PC-9 (cell line): ENCODE measurements around the gene CLECL1. TPM values are rescaled to one million over a fixed set of nuclear protein-coding genes. Genes with fewer than 3 reads are reported as not detected.

Source experiments
- BruUV-seq: library from RNA; stranded (reverse); fragments of 400-500 nt; replicated peaks from 2 replicates; lab custom pipeline; 2021; lab: Mats Ljungman, UMichigan
- CTCF ChIA-PET: fragments of 300-600 bp; sonication (Branson Sonifier 250); formaldehyde crosslinking; loops from one replicate; lab custom pipeline; 2022; ENCODE audit warnings: antibody characterized with exemption; lab: Charles Lee
- POLR2A ChIA-PET: fragments of 300-600 bp; sonication (Branson Sonifier 250); formaldehyde crosslinking; loops from one replicate; lab custom pipeline; 2022; ENCODE audit warnings: antibody characterized with exemption; ENCODE audit not compliant: unreplicated experiment; lab: Charles Lee
- DNase-seq, 2 experiments: peaks; one replicate each; pipeline versions ENCODE4 v3.0.0 to v3.0.0-alpha.2; 2015 to 2022; ENCODE audit warnings: mixed read lengths in 1 of 2
- H2AFZ ChIP-seq: fragments of 200-600 bp; sonication (generic); 2 replicates; pipeline ENCODE4 v1.8.1; 2017; ENCODE audit warnings: antibody characterized with exemption
- H3F3A ChIP-seq: fragments of 200-600 bp; sonication (generic); 2 replicates; pipeline ENCODE4 v1.8.1; 2017; ENCODE audit warnings: antibody characterized with exemption, mild to moderate bottlenecking, low read depth; ENCODE audit not compliant: insufficient read depth
- H3K27ac ChIP-seq: fragments of 200-600 bp; sonication (generic); 2 replicates; pipeline ENCODE4 v1.6.1; 2016; ENCODE audit warnings: mixed run types
- H3K27me3 ChIP-seq: fragments of 200-600 bp; sonication (generic); 2 replicates; pipeline ENCODE4 v1.6.1; 2016; ENCODE audit warnings: low read depth, mixed run types; ENCODE audit not compliant: insufficient read depth
- H3K36me3 ChIP-seq: fragments of 200-600 bp; sonication (generic); 2 replicates; pipeline ENCODE4 v1.6.1; 2016; ENCODE audit warnings: low read depth, mixed run types
- H3K4me1 ChIP-seq: fragments of 200-600 bp; sonication (generic); replicated peaks from 2 replicates; pipeline ENCODE4 v1.6.1; 2016; ENCODE audit warnings: mixed run types; ENCODE audit not compliant: insufficient read depth
- H3K4me2 ChIP-seq: fragments of 200-600 bp; sonication (generic); 2 replicates; pipeline ENCODE4 v1.6.1; 2017; ENCODE audit warnings: mixed run types
- H3K4me3 ChIP-seq: fragments of 200-600 bp; sonication (generic); 2 replicates; pipeline ENCODE4 v1.6.1; 2016; ENCODE audit warnings: mixed run types
- H3K79me2 ChIP-seq: fragments of 200-600 bp; sonication (generic); 2 replicates; pipeline ENCODE4 v1.6.1; 2017; ENCODE audit warnings: low read depth, mixed run types
- H3K9me2 ChIP-seq: fragments of 200-600 bp; sonication (generic); 2 replicates; pipeline ENCODE4 v1.8.1; 2017; ENCODE audit warnings: mild to moderate bottlenecking; ENCODE audit not compliant: insufficient read depth
- H3K9me3 ChIP-seq: fragments of 200-600 bp; sonication (generic); 2 replicates; pipeline ENCODE4 v1.8.1; 2016; ENCODE audit warnings: low read depth; ENCODE audit not compliant: insufficient read depth
- H4K20me1 ChIP-seq: fragments of 200-600 bp; sonication (generic); 2 replicates; pipeline ENCODE4 v1.8.1; 2017; ENCODE audit not compliant: insufficient read depth
- CTCF ChIP-seq: fragments of 200-600 bp; sonication (generic); conservative IDR thresholded peaks from 2 replicates; pipeline ENCODE4 v1.6.1; 2017; ENCODE audit warnings: mixed run types, antibody characterized with exemption, mild to moderate bottlenecking, moderate library complexity
- EZH2 ChIP-seq: fragments of 200-600 bp; sonication (generic); IDR thresholded peaks from 2 replicates; pipeline ENCODE4 v1.8.0; 2017; ENCODE audit warnings: antibody characterized with exemption, low read depth
- intact Hi-C: fragments of 100-400 bp; cut with micrococcal nuclease; formaldehyde crosslinking; loops from one replicate; pipeline ENCODE4 v1.10.0; 2022; ENCODE audit not compliant: unreplicated experiment
- total RNA-seq: library from RNA; stranded (reverse); gene quantifications from 2 replicates; pipeline ENCODE4 v1.2.3, GENCODE V29; 2021

CLECL1 gene
- total RNA-seq, 1 experiment from 2014 or later, result not detected

- Histone ChIP-seq H3K27ac (no peak overlapping the region), H2AFZ (no peak overlapping the region), H3K27me3 (no peaks in the 10 kb centered on the region), H4K20me1 (no peaks in the 10 kb centered on the region), H3K36me3 (no peaks in the 10 kb centered on the region), H3K9me2 (no peaks in the 10 kb centered on the region), H3K79me2 (no peaks in the 10 kb centered on the region), H3K4me3 (no peak overlapping the region), H3K9me3 (no peaks in the 10 kb centered on the region), H3K4me1 (peaks cover 4% of the 10 kb centered on the region), H3K4me2 (no peak overlapping the region), H3F3A (0 out of 2 replicates have a peak, but pooled peaks cover under 1% of the 10 kb centered on the region)
- TF ChIP-seq CTCF (no peak), EZH2 (no peak)
- BruUV-seq, result no TSS peak
- ChIA-PET CTCF (no interaction called here), POLR2A (interaction anchor here (0.7 kb wide), 1 partner anchor 214 kb away, joined by 4 read pairs; no protein-coding TSS in a partner anchor)
- intact Hi-C loops, result no loop called here
- DNase-seq, result no peak
Observed at GRCh38 chr12:9711664-9712063, 21.2 kb downstream of the CLECL1 start.

DNA sequence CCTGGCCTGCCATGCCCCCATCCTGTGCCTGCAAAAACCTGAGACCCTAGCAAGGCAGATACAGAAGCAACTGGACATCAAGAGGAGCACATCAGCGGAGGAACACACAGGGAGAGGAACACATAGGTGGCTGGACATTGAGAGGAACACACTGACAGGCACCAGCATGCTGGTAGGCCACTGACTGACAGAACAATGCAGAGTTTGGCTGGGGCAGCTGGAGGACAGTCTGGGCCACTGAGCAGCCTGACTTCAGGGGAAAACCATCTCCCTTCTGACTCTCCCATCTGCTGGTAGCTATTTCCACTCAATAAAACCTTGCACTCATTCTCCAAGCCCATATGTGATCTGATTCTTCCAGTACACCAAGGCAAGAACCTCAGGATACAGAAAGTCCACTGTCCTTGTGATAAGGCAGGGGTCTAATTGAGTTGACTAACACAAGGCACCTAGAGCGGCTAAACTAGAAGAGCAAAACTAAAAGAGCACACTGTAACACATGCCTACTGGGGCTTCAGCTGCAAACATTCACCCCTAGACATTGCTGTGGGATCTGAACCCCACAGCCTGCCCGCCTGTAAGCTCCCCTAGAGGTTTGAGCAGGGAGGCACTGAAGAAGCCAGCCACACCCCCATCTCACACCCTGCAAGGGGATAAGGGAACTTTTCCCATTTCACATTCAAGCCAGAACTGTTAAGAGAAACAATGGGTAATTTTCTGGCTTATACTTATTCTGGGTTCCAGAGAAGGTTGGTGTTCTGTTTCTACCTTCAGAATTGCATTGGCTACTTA lies 22.1 kb downstream of the CLECL1 start:
- no peak overlapping the region for H2AFZ ChIP-seq
- POLR2A ChIA-PET, result interaction anchor here (0.6 kb wide), 1 partner anchor 11 kb away, joined by 4 read pairs; no protein-coding TSS in a partner anchor

DNA sequence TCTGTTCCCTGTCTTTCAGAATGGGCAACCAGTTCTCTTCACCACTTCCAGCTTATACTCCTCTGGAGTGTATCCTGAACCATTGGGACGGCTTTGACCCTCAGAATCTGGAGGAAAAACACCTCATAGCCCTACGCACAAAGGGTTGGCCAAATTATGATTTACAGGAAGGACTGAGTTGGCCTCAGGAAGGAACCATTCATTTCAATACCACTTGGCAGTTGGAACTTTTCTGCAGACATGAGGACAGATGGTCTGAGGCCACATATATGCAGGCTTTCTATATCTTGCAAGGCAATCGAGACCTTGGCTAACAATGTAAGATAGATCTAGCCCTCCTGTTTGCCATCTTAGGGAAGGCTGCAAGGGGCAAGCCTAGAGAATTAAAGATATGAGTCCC lies 24.0 kb downstream of the CLECL1 start:
- H4K20me1 ChIP-seq, result no peaks in the 10 kb centered on the region
- no peak for DNase-seq
- intact Hi-C loops, result loop anchor here (1.0 to 5.0 kb wide), 2 partner anchors 62 to 75 kb away; no protein-coding TSS in a partner anchor
- ChIA-PET CTCF (interaction anchor here (0.9 to 1.1 kb wide), 2 partner anchors 9 to 46 kb away, joined by 4 to 6 read pairs; no protein-coding TSS in a partner anchor), POLR2A (no interaction called here)
- 0 out of 2 replicates have a peak, but pooled peaks cover 2% of the 10 kb centered on the region for H3K9me3 ChIP-seq
- TF ChIP-seq EZH2 (no peak), CTCF (no peak)
- no peaks in the 10 kb centered on the region for H3K27me3 ChIP-seq
- H3F3A ChIP-seq, result peaks cover 13% of the 10 kb centered on the region
- no peak overlapping the region for H3K27ac ChIP-seq
- no peaks in the 10 kb centered on the region for H3K36me3 ChIP-seq
- H3K4me1 ChIP-seq, result peaks cover 15% of the 10 kb centered on the region
- no peaks in the 10 kb centered on the region for H3K9me2 ChIP-seq
- H3K4me2 ChIP-seq, result no peak overlapping the region
- BruUV-seq, result no TSS peak
- H3K79me2 ChIP-seq, result no peaks in the 10 kb centered on the region
- H3K4me3 ChIP-seq, result no peak overlapping the region
- H2AFZ ChIP-seq, result no peak overlapping the region

More for the DNA sequence above, 22.1 kb downstream of the CLECL1 start:
- CTCF ChIA-PET, result no interaction called here
- H3K9me3 ChIP-seq, result no peaks in the 10 kb centered on the region
- no peaks in the 10 kb centered on the region for H3K36me3 ChIP-seq
- no peaks in the 10 kb centered on the region for H4K20me1 ChIP-seq
- no TSS peak for BruUV-seq
- TF ChIP-seq CTCF, result no peak
- TF ChIP-seq EZH2, result no peak
- peaks cover 13% of the 10 kb centered on the region for H3K4me1 ChIP-seq
- no peaks in the 10 kb centered on the region for H3K27me3 ChIP-seq
- no peak overlapping the region for H3K27ac ChIP-seq
- no peak overlapping the region for H3K4me2 ChIP-seq
- H3K79me2 ChIP-seq, result no peaks in the 10 kb centered on the region
- H3F3A ChIP-seq, result peaks cover 9% of the 10 kb centered on the region
- DNase-seq, result no peak
- intact Hi-C loops, result no loop called here
- no peaks in the 10 kb centered on the region for H3K9me2 ChIP-seq
- no peak overlapping the region for H3K4me3 ChIP-seq
